HepG2 (cell line): ENCODE data around the gene LGALS8. TPM values are rescaled to one million over a fixed set of nuclear protein-coding genes. Genes with fewer than 3 reads are reported as not detected.

Experiments
- AGO2 ChIP-seq: fragments of 200-400 bp; formaldehyde crosslinking; optimal IDR thresholded peaks from 2 replicates; pipeline ENCODE3; 2017; ENCODE audit warnings: mild to moderate bottlenecking, low read depth, low read length, moderate library complexity
- AHR ChIP-seq: IDR thresholded peaks from 2 replicates; pipeline ENCODE4 v1.6.1; 2018; ENCODE audit warnings: missing genetic modification reagents, missing compliant biosample characterization
- ARNTL ChIP-seq: sonication (generic); formaldehyde crosslinking; IDR thresholded peaks from 2 replicates; pipeline ENCODE4 v1.4.0; 2020; ENCODE audit warnings: mild to moderate bottlenecking, missing genetic modification reagents
- ATF4 ChIP-seq, 2 experiments: fragments of 450-650 bp in 1 of 2; sonication (generic) in 1 of 2; formaldehyde crosslinking; IDR thresholded peaks; 2 replicates each; pipeline versions ENCODE4 v1.5.0 to v1.8.0; 2020 to 2022; ENCODE audit warnings: mild to moderate bottlenecking in 1 of 2, missing genetic modification reagents in 1 of 2
- DMTF1 ChIP-seq: sonication (generic); formaldehyde crosslinking; IDR thresholded peaks from 2 replicates; pipeline ENCODE4 v1.4.0; 2020; ENCODE audit warnings: mild to moderate bottlenecking, missing genetic modification reagents
- GABPA ChIP-seq, 2 experiments: IDR thresholded peaks; 2 replicates each; pipeline ENCODE4 v1.6.1; 2011 to 2016; ENCODE audit warnings: low read depth in 2 of 2, low read length in 1 of 2, missing biosample characterization in 1 of 2, missing genetic modification characterization in 1 of 2
- GMEB2 ChIP-seq: IDR thresholded peaks from 2 replicates; pipeline ENCODE4 v1.6.1; 2016; ENCODE audit warnings: missing biosample characterization, missing genetic modification reagents, low read depth
- HDAC6 ChIP-seq: fragments of 200-600 bp; sonication (generic); IDR thresholded peaks from 2 replicates; pipeline ENCODE4 v1.7.0; 2017; ENCODE audit warnings: mild to moderate bottlenecking, antibody characterized with exemption, low read length, low read depth
- HNRNPK ChIP-seq: fragments of 200-400 bp; formaldehyde crosslinking; IDR thresholded peaks from 2 replicates; pipeline ENCODE4 v1.6.1; 2018; ENCODE audit warnings: low read length, low read depth, moderate library complexity, mild to moderate bottlenecking; ENCODE audit not compliant: poor library complexity, severe bottlenecking
- HOXD1 ChIP-seq: sonication (generic); formaldehyde crosslinking; IDR thresholded peaks from 2 replicates; pipeline ENCODE4 v1.5.0; 2020; ENCODE audit warnings: missing genetic modification reagents
- MZF1 ChIP-seq: sonication (generic); formaldehyde crosslinking; IDR thresholded peaks from 2 replicates; pipeline ENCODE4 v1.8.1; 2023; ENCODE audit warnings: mild to moderate bottlenecking, missing genetic modification reagents, borderline replicate concordance
- NRL ChIP-seq: sonication (generic); formaldehyde crosslinking; IDR thresholded peaks from 2 replicates; pipeline ENCODE4 v1.5.0; 2020; ENCODE audit warnings: missing genetic modification reagents, mild to moderate bottlenecking, moderate library complexity, borderline replicate concordance
- RCOR2 ChIP-seq: IDR thresholded peaks from 2 replicates; pipeline ENCODE4 v1.6.1; 2016; ENCODE audit warnings: missing biosample characterization, missing genetic modification reagents
- REL ChIP-seq: sonication (generic); formaldehyde crosslinking; conservative IDR thresholded peaks from 2 replicates; pipeline ENCODE4 v1.8.0; 2022; ENCODE audit warnings: mild to moderate bottlenecking, missing genetic modification reagents, moderate library complexity
- RNF2 ChIP-seq: fragments of 450-650 bp; conservative IDR thresholded peaks from 2 replicates; pipeline ENCODE4 v1.6.1; 2016; ENCODE audit warnings: low read depth
- SNAPC5 ChIP-seq: sonication (generic); formaldehyde crosslinking; IDR thresholded peaks from 2 replicates; pipeline ENCODE4 v1.8.1; 2023; ENCODE audit warnings: mild to moderate bottlenecking, missing genetic modification reagents, borderline replicate concordance
- TEAD2 ChIP-seq: sonication (generic); formaldehyde crosslinking; IDR thresholded peaks from 2 replicates; pipeline ENCODE4 v1.9.0; 2021; ENCODE audit warnings: missing genetic modification reagents
- THAP11 ChIP-seq: IDR thresholded peaks from 2 replicates; pipeline ENCODE4 v1.6.1; 2016; ENCODE audit warnings: missing biosample characterization, missing genetic modification reagents
- THAP8 ChIP-seq: sonication (generic); formaldehyde crosslinking; IDR thresholded peaks from 2 replicates; pipeline ENCODE4 v1.5.1; 2020; ENCODE audit warnings: missing genetic modification reagents, mild to moderate bottlenecking, borderline replicate concordance
- TP53 ChIP-seq: sonication (generic); formaldehyde crosslinking; conservative IDR thresholded peaks from 2 replicates; pipeline ENCODE4 v1.4.0; 2020; ENCODE audit warnings: missing genetic modification reagents
- ZBTB42 ChIP-seq: sonication (generic); formaldehyde crosslinking; IDR thresholded peaks from 2 replicates; pipeline ENCODE4 v1.5.0; 2020; ENCODE audit warnings: mild to moderate bottlenecking, missing genetic modification reagents
- ZNF232 ChIP-seq: sonication (generic); formaldehyde crosslinking; IDR thresholded peaks from 2 replicates; pipeline ENCODE4 v1.4.0; 2020; ENCODE audit warnings: missing genetic modification reagents, borderline replicate concordance
- ZNF713 ChIP-seq: sonication (generic); formaldehyde crosslinking; IDR thresholded peaks from 2 replicates; pipeline ENCODE4 v1.4.0; 2020; ENCODE audit warnings: mild to moderate bottlenecking, missing genetic modification reagents
- ZNF724P ChIP-seq: sonication (generic); formaldehyde crosslinking; IDR thresholded peaks from 2 replicates; pipeline ENCODE4 v1.8.0; 2022; ENCODE audit warnings: missing genetic modification reagents, borderline replicate concordance
- ZNF761 ChIP-seq: sonication (generic); formaldehyde crosslinking; conservative IDR thresholded peaks from 2 replicates; pipeline ENCODE4 v1.4.0; 2020; ENCODE audit warnings: mild to moderate bottlenecking, missing genetic modification reagents
- ZNF816 ChIP-seq: sonication (generic); formaldehyde crosslinking; IDR thresholded peaks from 2 replicates; pipeline ENCODE4 v1.8.0; 2022; ENCODE audit warnings: missing genetic modification reagents, mild to moderate bottlenecking, borderline replicate concordance
- polyA plus RNA-seq, 8 experiments: library from polyadenylated mRNA; depleted of rRNA in 3 of 8; stranded (reverse) in 7 of 8; unstranded in 1 of 8; fragments of >200 nt; fragmentation: Illumina TruSeq in 4 of 8; extraction: Trizol in 4 of 8; gene quantifications; 2 replicates each; pipeline versions ENCODE4 v1.2.1 to v1.2.3, GENCODE V29; 2011 to 2016; ENCODE audit warnings: low read depth in 4 of 8, missing spikeins in 1 of 8, mixed read lengths in 1 of 8; ENCODE audit not compliant: insufficient read depth in 1 of 8
- total RNA-seq, 5 experiments: library from RNA; depleted of rRNA; stranded (reverse); fragments of >200 nt; fragmentation: Illumina TruSeq; extraction: Trizol; gene quantifications; 2 replicates each; pipeline ENCODE4 v1.2.3, GENCODE V29; 2016; ENCODE audit warnings: low read depth in 1 of 5

Gene LGALS8
- total and polyA plus RNA-seq, 2 of the 13 experiments (the other 11 are each of a cell fraction or from before 2014, with no cell fraction given) = 29.3 to 185 TPM

- TF ChIP-seq THAP11 (no peak), ZNF761 (no peak), ZNF713 (CRISPR knock-in tag) (no peak), MZF1 (CRISPR knock-in tag) (no peak), HDAC6 (no peak), ZNF724P (no peak), HNRNPK (no peak), REL (CRISPR knock-in tag) (no peak), HOXD1 (CRISPR knock-in tag) (no peak), ZBTB42 (CRISPR knock-in tag) (no peak), AHR (CRISPR knock-in tag) (no peak), TEAD2 (CRISPR knock-in tag) (no peak), NRL (CRISPR knock-in tag) (no peak), SNAPC5 (CRISPR knock-in tag) (no peak), ARNTL (CRISPR knock-in tag) (no peak), GABPA (IDR thresholded peaks at IDR 0.05; ENCODE audit: low read depth, low read length) (no peak), GABPA (CRISPR knock-in tag; IDR thresholded peaks at IDR 0.05; ENCODE audit: low read depth) (no peak; the same call in 1 of the 2 replicates), RCOR2 (CRISPR knock-in tag) (peak; percentile 82), AGO2 (no peak), TP53 (CRISPR knock-in tag) (no peak), DMTF1 (CRISPR knock-in tag) (no peak), ATF4 (CRISPR knock-in tag; IDR thresholded peaks at IDR 0.05) (no peak), ZNF232 (CRISPR knock-in tag) (no peak), ZNF816 (CRISPR knock-in tag) (no peak), RNF2 (no peak), GMEB2 (no peak), THAP8 (CRISPR knock-in tag) (no peak)
Measured at GRCh38 chr1:236514703-236515442, 8.9 kb upstream of the LGALS8 start (continued).
